Fibroblast of villous mesenchyme (primary cell): Measurements from ENCODE around the gene STAM. TPM values are rescaled to one million over a fixed set of nuclear protein-coding genes. Genes with fewer than 3 reads are reported as not detected.

Source experiments
- DNase-seq: peaks from one replicate; pipeline ENCODE4 v3.0.0-alpha.2; 2010; ENCODE audit warnings: low read depth
- H3K4me3 ChIP-seq: 2 replicates; pipeline ENCODE4 v1.5.1; 2011; ENCODE audit warnings: low read depth, mild to moderate bottlenecking, low read length
- CTCF ChIP-seq: IDR thresholded peaks from 2 replicates; pipeline ENCODE4 v1.5.1; 2012; ENCODE audit warnings: low read depth, mild to moderate bottlenecking, low read length; ENCODE audit not compliant: insufficient read depth
- total RNA-seq: library from RNA; depleted of rRNA; stranded (reverse); fragments of >200 nt; gene quantifications from 2 replicates; pipeline ENCODE4 v1.2.3, GENCODE V29; 2012

STAM gene
- total RNA-seq, 1 donor: 46.6 TPM

GRCh38 chr10:17662193-17663138 is 18.5 kb downstream of the STAM start:
- no peak for TF ChIP-seq CTCF

GRCh38 chr10:17663450-17663849 is 19.5 kb downstream of the STAM start:
- H3K4me3 ChIP-seq: no peak overlapping the region
- TF ChIP-seq CTCF: no peak
- DNase-seq: no peak

More at GRCh38 chr10:17662193-17663138, 18.5 kb downstream of the STAM start:
- DNase-seq: no peak
- no peak overlapping the region for H3K4me3 ChIP-seq

GRCh38 chr10:17665747-17666146 is 21.8 kb downstream of the STAM start:
- H3K4me3 ChIP-seq: no peak overlapping the region
- TF ChIP-seq CTCF: no peak
- peak; percentile 96 for DNase-seq

- no peak for TF ChIP-seq CTCF
- H3K4me3 ChIP-seq: no peak overlapping the region
- no peak for DNase-seq
Observed at GRCh38 chr10:17668435-17669184, 24.7 kb downstream of the STAM start.

GRCh38 chr10:17669185-17669872 is 25.4 kb downstream of the STAM start:
- H3K4me3 ChIP-seq: no peak overlapping the region
- no peak for TF ChIP-seq CTCF
- DNase-seq: no peak

GRCh38 chr10:17671307-17671706 is 27.4 kb downstream of the STAM start:
- DNase-seq: peak; percentile 49
- H3K4me3 ChIP-seq: no peak overlapping the region
- no peak for TF ChIP-seq CTCF
